ENCODE measurements around the gene QPRT.
"Not testable (repeated sequence)": the region's sequence is repeated elsewhere in the genome, so short reads cannot be mapped to it uniquely, and the experiment has no call there.

- not testable (repeated sequence) for TF ChIP-seq CTCF, POLR2A (IDR thresholded peaks at IDR 0.05)
Measured at GRCh38 chr16:29653890-29654289, 25.1 kb upstream of the QPRT start.
